ENCODE measurements around the gene BGN. TPM values are rescaled to one million over a fixed set of nuclear protein-coding genes. Genes with fewer than 3 reads are reported as not detected.

BGN gene
- total and polyA plus RNA-seq, 10 of the 15 experiments (the other 5 are each of a cell fraction or from before 2014, with no cell fraction given): 0.06 to 0.18 (median 0.12) TPM; not detected in 7

- RAD21 ChIA-PET (ENCODE audit: unreplicated experiment): no interaction called here
- H4K20me1 ChIP-seq (ENCODE audit: control insufficient read depth, insufficient read depth): no peaks in the 10 kb centered on the region
- 57% methylated on average over 15 of the region's 15 CpGs for WGBS (ENCODE audit: insufficient coverage, insufficient replicate concordance, low lambda C conversion rate, missing lambda C conversion rate)
- SMC1A ChIA-PET (ENCODE audit: uncharacterized antibody, unreplicated experiment): no interaction called here
- no peaks in the 10 kb centered on the region for H3K4me1 ChIP-seq (ENCODE audit: control insufficient read depth, insufficient read depth, low read length)
- in situ Hi-C loops (cut with MboI) (no loop called here), intact Hi-C loops (cut with micrococcal nuclease; ENCODE audit: unreplicated experiment) (no loop called here)
- ATAC-seq (no peak), DNase-seq (ENCODE audit: low read depth, low spot score) (no peak), FAIRE-seq (no peak)
- no peaks in the 10 kb centered on the region for H3K79me2 ChIP-seq (ENCODE audit: control insufficient read depth, insufficient read depth, low read length)
- H3K36me3 ChIP-seq (ENCODE audit: control insufficient read depth in 2 of 2, insufficient read depth in 2 of 2, low read length in 1 of 2): no peaks in the 10 kb centered on the region
- H2AFZ ChIP-seq (ENCODE audit: control insufficient read depth, low read depth, low read length): no peak overlapping the region
- H3K27ac ChIP-seq (ENCODE audit: control insufficient read depth, insufficient read depth): no peak overlapping the region
- CTCF ChIA-PET: no interaction called here
- no peaks in the 10 kb centered on the region for H3K9me3 ChIP-seq (replicated peaks; ENCODE audit: control insufficient read depth, insufficient read depth, low read length)
- H3K4me2 ChIP-seq (ENCODE audit: control insufficient read depth, insufficient read depth): no peak overlapping the region
- H3K27me3 ChIP-seq (replicated peaks in 1 of 2; ENCODE audit: control insufficient read depth in 2 of 2, insufficient read depth in 2 of 2, low read length in 1 of 2): no peaks in the 10 kb centered on the region
- no TSS peak for BruUV-seq (replicated peaks)
- no peak overlapping the region for H3K9ac ChIP-seq (ENCODE audit: control insufficient read depth, insufficient read depth, low read length)
- H3K4me3 ChIP-seq: no peak overlapping the region
- POLR2A ChIA-PET: no interaction called here
- TF ChIP-seq IRF3 (IDR thresholded peaks at IDR 0.05) (no peak), RELB (IDR thresholded peaks at IDR 0.05; ENCODE audit: low read depth) (no peak), ZNF24 (IDR thresholded peaks at IDR 0.05) (no peak)
Measured at GRCh38 chrX:153449368-153450113, 45.2 kb upstream of the BGN start.

Measured in GM12878 (cell line).